ENCODE measurements around the gene RBM19.

The RBM19 gene

GRCh38 chr12:113991224-113992044 is 25.3 kb upstream of the RBM19 start:
- TF ChIP-seq CTCF (conservative IDR thresholded peaks at IDR 0.05) (no peak), ZFX (IDR thresholded peaks at IDR 0.05) (no peak)
- no peak overlapping the region for H3K27ac ChIP-seq

- no peak overlapping the region for H3K27ac ChIP-seq
- TF ChIP-seq CTCF (conservative IDR thresholded peaks at IDR 0.05) (no peak), ZFX (IDR thresholded peaks at IDR 0.05) (no peak)
These were observed 24.4 kb upstream of the RBM19 start for GRCh38 chr12:113990250-113991223.

DNA sequence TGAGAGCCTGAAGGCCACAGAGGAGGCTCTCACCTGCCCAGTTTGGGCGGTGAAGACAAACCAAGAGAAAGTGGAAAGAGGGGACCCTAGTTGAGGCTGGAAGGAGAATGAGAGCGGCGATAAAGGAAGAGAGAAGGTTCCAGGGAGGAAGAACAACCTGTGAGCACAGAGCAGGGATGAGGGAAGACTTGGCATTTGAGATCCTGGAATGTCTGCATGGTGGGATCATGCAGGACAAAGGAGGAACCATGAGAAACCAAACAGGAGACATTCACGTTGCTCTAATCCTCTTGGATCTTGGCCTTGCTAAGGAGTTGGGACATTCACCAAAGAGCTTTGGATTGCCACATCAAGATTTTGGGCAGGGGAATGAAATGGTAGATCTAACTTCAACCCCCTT is 22.9 kb upstream of the RBM19 start:
- no peak overlapping the region for H3K27ac ChIP-seq
- TF ChIP-seq ZFX (IDR thresholded peaks at IDR 0.05) = no peak
- no peak for TF ChIP-seq CTCF (conservative IDR thresholded peaks at IDR 0.05)

- TF ChIP-seq CTCF (conservative IDR thresholded peaks at IDR 0.05) = no peak
- TF ChIP-seq ZFX (IDR thresholded peaks at IDR 0.05) = no peak
- no peak overlapping the region for H3K27ac ChIP-seq
These were observed 21.9 kb upstream of the RBM19 start for GRCh38 chr12:113988064-113988451.

DNA sequence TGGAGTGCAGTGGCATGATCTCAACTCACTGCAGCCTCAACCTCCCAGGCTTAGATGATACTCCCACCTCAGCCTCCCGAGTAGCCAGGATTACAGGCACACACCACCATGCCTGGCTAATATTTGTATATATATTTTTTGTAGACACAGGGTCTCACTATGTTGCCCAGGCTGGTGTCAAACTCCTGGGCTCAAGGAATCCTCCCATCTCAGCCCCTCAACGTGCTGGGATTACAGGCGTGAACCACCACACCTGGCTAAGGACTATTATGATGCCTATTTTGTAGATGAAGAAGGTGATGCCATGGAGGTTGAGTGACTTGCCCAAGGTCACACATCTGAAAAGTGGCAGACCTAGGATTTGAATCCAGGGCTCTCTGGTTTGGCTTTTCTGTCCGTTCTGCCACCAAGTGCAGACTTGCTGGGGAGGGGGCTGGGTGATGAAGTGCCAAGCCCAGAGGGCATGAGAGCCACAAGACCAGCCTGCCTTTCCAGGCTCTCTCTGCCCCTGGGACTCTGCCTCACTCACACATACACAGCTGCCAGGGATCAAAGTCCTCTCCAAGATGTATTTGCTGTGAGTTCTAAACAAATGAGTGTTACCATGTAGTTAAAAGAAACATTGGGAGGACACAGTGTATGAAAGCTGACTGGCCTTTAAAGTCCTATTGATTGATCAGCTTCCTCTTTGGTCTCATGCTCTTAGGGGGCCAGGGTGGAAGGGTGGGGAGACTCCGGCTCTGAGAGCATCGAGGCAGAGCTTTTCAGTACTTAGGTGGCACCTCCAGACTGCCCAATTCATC is 21.3 kb upstream of the RBM19 start:
- H3K27ac ChIP-seq = no peak overlapping the region
- TF ChIP-seq CTCF (conservative IDR thresholded peaks at IDR 0.05) (no peak), ZFX (IDR thresholded peaks at IDR 0.05) (no peak)

DNA sequence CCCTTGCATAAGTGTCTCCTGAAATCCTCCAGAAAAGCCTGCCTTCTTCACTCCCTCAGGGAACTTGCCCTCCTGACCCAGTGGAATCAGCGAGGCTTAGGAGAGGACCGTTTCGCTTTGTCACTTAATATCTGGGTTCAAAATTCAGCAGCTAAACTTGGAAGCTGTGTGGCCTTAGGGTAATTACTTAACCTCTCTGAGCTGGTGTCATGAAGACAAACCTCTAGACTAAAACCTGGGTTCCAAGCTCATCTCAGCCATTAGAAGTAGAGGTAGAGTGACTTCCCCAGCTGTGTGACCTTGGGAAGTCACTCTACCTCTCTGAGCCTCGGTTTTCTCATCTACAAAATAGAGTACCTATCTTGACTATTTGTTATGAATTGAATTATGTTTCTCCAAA is 18.3 kb upstream of the RBM19 start:
- TF ChIP-seq ZFX (IDR thresholded peaks at IDR 0.05) = no peak
- TF ChIP-seq CTCF (conservative IDR thresholded peaks at IDR 0.05) = no peak
- H3K27ac ChIP-seq = no peak overlapping the region
